ENCODE measurements around the gene OTOR. TPM values are rescaled to one million over a fixed set of nuclear protein-coding genes. Genes with fewer than 3 reads are reported as not detected.

OTOR gene
- total and polyA plus RNA-seq, 2 of the 8 experiments (the other 6 are each of a cell fraction or from before 2014, with no cell fraction given), result not detected

DNA sequence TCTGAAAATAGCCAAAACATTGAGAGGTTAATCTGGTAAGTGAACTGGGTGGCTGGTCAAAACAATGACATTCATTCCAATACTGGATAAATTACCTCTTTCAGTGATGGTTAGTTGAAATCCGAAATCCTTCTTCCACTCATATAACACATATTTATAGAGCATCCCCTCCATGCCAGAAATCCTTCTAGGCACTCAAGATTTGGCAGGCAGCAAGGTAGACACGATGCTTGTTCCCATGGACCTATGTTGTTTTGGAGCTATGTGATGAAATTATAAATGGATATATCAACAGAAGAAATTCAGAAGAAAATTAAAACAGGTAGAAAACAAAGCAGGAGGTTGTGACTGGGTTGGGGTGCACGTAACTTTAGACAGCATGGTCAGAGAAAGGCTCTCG, 44.6 kb upstream of the OTOR start:
- POLR2A ChIA-PET (ENCODE audit: partially characterized antibody), result no interaction called here
- Histone ChIP-seq H2BK15ac (ENCODE audit: low read length) (no peak overlapping the region), H3K56ac (replicated peaks; ENCODE audit: insufficient read length, low read depth, low read length) (no peak overlapping the region), H2AK5ac (ENCODE audit: low read depth, low read length) (no peak overlapping the region), H2AFZ (ENCODE audit: low read length) (no peak overlapping the region), H2BK5ac (ENCODE audit: low read depth, low read length) (no peak overlapping the region), H3K4me1 (replicated peaks in 1 of 4; ENCODE audit: control insufficient read depth in 3 of 4, insufficient read depth in 4 of 4, low read length in 3 of 4) (no peaks in the 10 kb centered on the region), H2BK20ac (ENCODE audit: low read length) (no peak overlapping the region), H3K23ac (ENCODE audit: insufficient read length) (no peak overlapping the region), H3K14ac (ENCODE audit: insufficient read length) (no peak overlapping the region), H2BK12ac (ENCODE audit: low read depth, low read length) (no peak overlapping the region), H3K27ac (ENCODE audit: low read depth, low read length) (no peak overlapping the region), H3K36me3 (ENCODE audit: control insufficient read depth in 2 of 4, insufficient read depth in 4 of 4, low read length in 3 of 4) (no peaks in the 10 kb centered on the region), H3K23me2 (ENCODE audit: low read depth, low read length) (no peaks in the 10 kb centered on the region), H4K8ac (ENCODE audit: extremely low read depth, insufficient read depth, low read length) (no peak overlapping the region), H3K79me1 (ENCODE audit: low read depth, low read length) (no peaks in the 10 kb centered on the region), H4K5ac (ENCODE audit: insufficient read length, low read depth, low read length) (no peak overlapping the region), H3K79me2 (ENCODE audit: control insufficient read depth in 1 of 2, insufficient read depth in 2 of 2, low read length in 2 of 2) (no peaks in the 10 kb centered on the region), H4K20me1 (replicated peaks in 1 of 2; ENCODE audit: control insufficient read depth in 1 of 2, insufficient read depth in 2 of 2, low read length in 2 of 2) (no peaks in the 10 kb centered on the region), H2BK120ac (replicated peaks; ENCODE audit: low read depth, low read length) (no peak overlapping the region), H3K27me3 (replicated peaks in 1 of 4; ENCODE audit: control insufficient read depth in 3 of 4, extremely low read depth in 1 of 4, insufficient read depth in 3 of 4, low read length in 3 of 4) (no peaks in the 10 kb centered on the region), H3K4me3 (ENCODE audit: extremely low read depth in 1 of 4, insufficient read depth in 2 of 4, low read depth in 3 of 4, low read length in 4 of 4) (no peak overlapping the region), H3K18ac (ENCODE audit: extremely low read depth, low read length) (no peak overlapping the region), H3K9ac (replicated peaks in 1 of 4; ENCODE audit: extremely low read depth in 1 of 4, low read depth in 3 of 4, low read length in 3 of 4) (no peak overlapping the region), H3K4ac (replicated peaks; ENCODE audit: insufficient read length, low read depth, low read length) (no peak overlapping the region), H4K91ac (replicated peaks; ENCODE audit: insufficient read length, low read length) (no peak overlapping the region), H3K4me2 (ENCODE audit: insufficient read depth in 1 of 2, low read depth in 2 of 2, low read length in 2 of 2) (no peak overlapping the region), H3K9me3 (ENCODE audit: insufficient read depth in 2 of 2, low read depth in 1 of 2, low read length in 1 of 2) (peaks cover 4 to 8% of the 10 kb centered on the region in 2 experiments; a peak in 3 of 4 replicates)
- FAIRE-seq, result no peak
- 80% methylated on average over 4 of the region's 4 CpGs; no CpG with 5 or more reads in 1 of the 2 experiments for WGBS, 2 experiments (ENCODE audit: extremely low coverage in 1 of 2, insufficient coverage in 1 of 2, insufficient read length in 1 of 2, insufficient replicate concordance in 2 of 2, low coverage in 1 of 2, low lambda C conversion rate in 2 of 2, missing lambda C conversion rate in 1 of 2)
- no peak for TF ChIP-seq CHD2 (IDR thresholded peaks at IDR 0.05; ENCODE audit: low read length)
- TF ChIP-seq CHD1 (IDR thresholded peaks at IDR 0.05; ENCODE audit: low read depth, low read length), result no peak
- CTCF ChIA-PET (ENCODE audit: partially characterized antibody), result interaction anchor here (2.5 kb wide), 1 partner anchor 57 kb away, joined by 11 read pairs; no protein-coding TSS in a partner anchor
- no peak for DNase-seq (ENCODE audit: low read depth in 1 of 2, low spot score in 2 of 2)

All from H1 (cell line).